ENCODE data around the gene ADRA2C. TPM values are rescaled to one million over a fixed set of nuclear protein-coding genes. Genes with fewer than 3 reads are reported as not detected.

The ADRA2C gene
- total and polyA plus RNA-seq, 4 donors = 0.23 to 5.4 (median 1.9) TPM

DNA sequence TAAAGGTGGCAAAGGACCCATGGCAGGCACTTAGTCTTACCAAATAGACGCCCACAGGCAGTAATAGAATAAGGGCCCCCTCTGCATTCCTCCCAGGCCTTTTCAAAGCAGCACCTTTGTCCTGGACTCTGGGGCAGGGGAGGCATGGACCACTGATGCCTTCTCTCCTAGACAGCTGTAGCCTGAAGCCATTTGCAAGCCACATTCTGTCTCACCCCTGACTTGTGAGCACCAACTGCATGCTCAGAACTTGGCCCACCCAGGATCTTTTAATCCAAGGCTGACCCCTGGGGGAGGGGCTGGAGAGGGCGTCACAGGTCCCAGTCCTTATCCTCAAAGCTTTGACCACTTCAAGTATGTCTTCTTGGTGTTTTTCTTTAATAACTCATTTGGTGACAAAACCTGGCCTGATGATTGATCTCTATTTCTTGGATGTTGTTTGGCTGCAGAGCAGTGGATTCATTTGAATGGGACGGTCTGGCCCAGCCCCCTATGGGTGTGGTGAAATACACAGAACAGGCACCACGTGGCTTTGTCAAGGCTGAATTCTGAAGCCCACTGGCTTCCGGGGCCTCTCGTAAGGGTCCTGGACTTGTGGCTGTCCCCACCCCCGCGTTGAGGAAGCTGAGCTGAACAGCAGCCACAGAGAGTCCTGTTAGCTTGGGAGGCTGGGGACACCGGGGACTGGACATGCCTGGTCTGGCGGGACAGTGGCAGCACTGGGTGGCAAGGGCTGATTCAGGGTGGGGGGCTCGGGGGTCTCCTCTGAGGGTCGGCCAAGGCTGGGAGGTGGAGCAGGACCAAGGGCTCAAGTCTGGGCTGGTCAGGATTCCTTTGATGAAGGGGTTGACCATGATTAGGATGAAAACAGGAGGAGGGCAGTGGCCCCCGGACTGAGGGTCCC, 36.6 kb downstream of the ADRA2C start:
- WGBS, 2 donors = 40 to 42% methylated on average over 13 of the region's 13 CpGs
- no peak overlapping the region for H3K4me3 ChIP-seq
- DNase-seq (peak in 2 of 3 donors; percentile 1 to 10), ATAC-seq (ENCODE audit: insufficient read depth, low FRiP score) (no peak)
- no peaks in the 10 kb centered on the region for H3K4me1 ChIP-seq (ENCODE audit: control insufficient read depth in 5 of 5, insufficient read depth in 5 of 5, low read length in 5 of 5)
- H3K36me3 ChIP-seq (ENCODE audit: control insufficient read depth in 4 of 4, insufficient read depth in 4 of 4, low read length in 4 of 4) = no peaks in the 10 kb centered on the region
- H3K9me3 ChIP-seq (ENCODE audit: control insufficient read depth in 4 of 4, insufficient read depth in 3 of 4, low read length in 3 of 4) = no peaks in the 10 kb centered on the region
- H3K9ac ChIP-seq (ENCODE audit: insufficient read depth in 1 of 2, low read length in 2 of 2) = no peak overlapping the region
- peaks cover 5 to 15% (median 5%) of the 10 kb centered on the region in 3 donors for H3K27me3 ChIP-seq (ENCODE audit: control insufficient read depth in 3 of 3, insufficient read depth in 3 of 3, low read length in 2 of 3)
- H3K27ac ChIP-seq (ENCODE audit: low read depth in 1 of 2, low read length in 1 of 2) = no peak overlapping the region
- TF ChIP-seq, protein P1, sequence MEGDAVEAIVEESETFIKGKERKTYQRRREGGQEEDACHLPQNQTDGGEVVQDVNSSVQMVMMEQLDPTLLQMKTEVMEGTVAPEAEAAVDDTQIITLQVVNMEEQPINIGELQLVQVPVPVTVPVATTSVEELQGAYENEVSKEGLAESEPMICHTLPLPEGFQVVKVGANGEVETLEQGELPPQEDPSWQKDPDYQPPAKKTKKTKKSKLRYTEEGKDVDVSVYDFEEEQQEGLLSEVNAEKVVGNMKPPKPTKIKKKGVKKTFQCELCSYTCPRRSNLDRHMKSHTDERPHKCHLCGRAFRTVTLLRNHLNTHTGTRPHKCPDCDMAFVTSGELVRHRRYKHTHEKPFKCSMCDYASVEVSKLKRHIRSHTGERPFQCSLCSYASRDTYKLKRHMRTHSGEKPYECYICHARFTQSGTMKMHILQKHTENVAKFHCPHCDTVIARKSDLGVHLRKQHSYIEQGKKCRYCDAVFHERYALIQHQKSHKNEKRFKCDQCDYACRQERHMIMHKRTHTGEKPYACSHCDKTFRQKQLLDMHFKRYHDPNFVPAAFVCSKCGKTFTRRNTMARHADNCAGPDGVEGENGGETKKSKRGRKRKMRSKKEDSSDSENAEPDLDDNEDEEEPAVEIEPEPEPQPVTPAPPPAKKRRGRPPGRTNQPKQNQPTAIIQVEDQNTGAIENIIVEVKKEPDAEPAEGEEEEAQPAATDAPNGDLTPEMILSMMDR (IDR thresholded peaks at IDR 0.05; ENCODE audit: control extremely low read depth, extremely low read depth) = no peak

DNA sequence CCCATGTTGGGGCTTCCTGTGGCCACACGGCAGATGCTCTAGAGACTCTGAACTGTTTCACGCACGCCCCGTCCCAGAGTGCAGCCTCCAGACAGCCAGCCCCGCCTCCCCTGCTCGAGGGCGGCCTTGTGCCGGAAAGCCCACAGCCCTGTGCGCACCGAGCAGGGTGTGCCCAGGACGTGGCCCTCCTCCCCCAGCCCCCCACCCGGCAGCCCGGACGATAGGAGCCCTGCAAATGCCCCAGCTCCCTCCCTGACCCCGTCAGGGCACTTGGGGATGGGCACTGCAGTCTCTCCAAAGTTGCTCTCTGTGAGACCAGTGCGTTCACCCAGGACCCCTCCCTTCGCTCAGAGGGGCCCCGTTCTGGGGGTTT, 37.3 kb downstream of the ADRA2C start:
- H3K27ac ChIP-seq (ENCODE audit: low read depth in 1 of 2, low read length in 1 of 2) = no peak overlapping the region
- 36 to 53% methylated on average over 18 of the region's 18 CpGs for WGBS, 2 donors
- ATAC-seq (ENCODE audit: insufficient read depth, low FRiP score) = no peak
- H3K9me3 ChIP-seq (ENCODE audit: control insufficient read depth in 4 of 4, insufficient read depth in 3 of 4, low read length in 3 of 4) = no peaks in the 10 kb centered on the region
- peaks cover 5 to 18% (median 8%) of the 10 kb centered on the region in 3 donors for H3K27me3 ChIP-seq (ENCODE audit: control insufficient read depth in 3 of 3, insufficient read depth in 3 of 3, low read length in 2 of 3)
- H3K4me3 ChIP-seq = no peak overlapping the region
- TF ChIP-seq, protein P1 (IDR thresholded peaks at IDR 0.05; ENCODE audit: control extremely low read depth, extremely low read depth) = no peak
- no peaks in the 10 kb centered on the region for H3K4me1 ChIP-seq (ENCODE audit: control insufficient read depth in 5 of 5, insufficient read depth in 5 of 5, low read length in 5 of 5)
- H3K9ac ChIP-seq (ENCODE audit: insufficient read depth in 1 of 2, low read length in 2 of 2) = no peak overlapping the region
- H3K36me3 ChIP-seq (ENCODE audit: control insufficient read depth in 4 of 4, insufficient read depth in 4 of 4, low read length in 4 of 4) = no peaks in the 10 kb centered on the region
- DNase-seq = no peak

DNA sequence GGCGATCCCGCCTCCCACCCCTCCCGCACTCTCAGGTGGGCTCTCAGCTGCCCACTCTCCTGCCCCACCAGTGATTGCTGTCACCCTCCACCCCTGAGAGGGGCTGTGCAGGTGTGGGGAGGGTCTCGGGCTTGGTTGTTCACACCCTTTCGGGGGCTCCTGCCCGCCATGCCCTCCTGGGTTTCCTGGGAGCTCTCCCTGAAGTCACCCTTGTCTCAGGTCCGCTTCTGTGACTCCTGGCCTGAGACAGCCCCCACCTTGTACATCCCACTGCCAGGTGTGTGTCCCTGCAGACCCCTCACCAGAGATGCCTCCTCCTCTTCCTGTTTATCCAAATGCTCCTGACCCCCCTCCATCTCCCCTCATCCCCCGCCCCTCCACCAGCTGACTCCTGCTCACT, 37.8 kb downstream of the ADRA2C start:
- H3K27me3 ChIP-seq (ENCODE audit: control insufficient read depth in 3 of 3, insufficient read depth in 3 of 3, low read length in 2 of 3) = peaks cover 6 to 20% (median 9%) of the 10 kb centered on the region in 3 donors
- WGBS, 2 donors = 76 to 96% methylated on average over 5 to 8 of the region's 8 CpGs
- TF ChIP-seq, protein P1 (IDR thresholded peaks at IDR 0.05; ENCODE audit: control extremely low read depth, extremely low read depth) = no peak
- no peak for DNase-seq
- no peak for ATAC-seq (ENCODE audit: insufficient read depth, low FRiP score)
- no peak overlapping the region for H3K9ac ChIP-seq (ENCODE audit: insufficient read depth in 1 of 2, low read length in 2 of 2)
- H3K4me1 ChIP-seq (ENCODE audit: control insufficient read depth in 5 of 5, insufficient read depth in 5 of 5, low read length in 5 of 5) = no peaks in the 10 kb centered on the region
- no peaks in the 10 kb centered on the region for H3K36me3 ChIP-seq (ENCODE audit: control insufficient read depth in 4 of 4, insufficient read depth in 4 of 4, low read length in 4 of 4)
- no peak overlapping the region for H3K27ac ChIP-seq (ENCODE audit: low read depth in 1 of 2, low read length in 1 of 2)
- no peaks in the 10 kb centered on the region for H3K9me3 ChIP-seq (ENCODE audit: control insufficient read depth in 4 of 4, insufficient read depth in 3 of 4, low read length in 3 of 4)
- H3K4me3 ChIP-seq = no peak overlapping the region
